Measurements from ENCODE around the gene PMF1.

Gene PMF1

DNA sequence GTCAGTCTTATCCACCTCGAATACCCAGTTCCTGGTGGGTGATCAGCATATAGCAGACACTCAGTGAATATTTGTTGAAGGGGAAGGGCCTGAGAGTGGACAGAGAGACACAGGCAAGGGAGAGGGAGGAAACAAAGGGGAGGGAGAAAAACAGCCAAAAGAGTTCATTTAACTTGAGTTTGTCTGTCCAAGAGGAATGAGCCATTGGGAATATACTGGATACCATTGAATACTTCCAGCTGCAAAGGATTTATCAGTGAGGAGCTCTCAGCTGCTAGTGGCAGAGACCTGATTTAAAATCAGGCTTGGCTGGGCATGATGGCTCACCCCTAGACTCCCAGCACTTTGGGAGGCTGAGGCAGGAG is 17.6 kb downstream of the PMF1 start:
- TF ChIP-seq POLR2AphosphoS5 (IDR thresholded peaks at IDR 0.05; ENCODE audit: low read depth, low read length): no peak
- TF ChIP-seq SIN3A (IDR thresholded peaks at IDR 0.05; ENCODE audit: borderline replicate concordance, insufficient read depth, low read length): no peak
- no peak for TF ChIP-seq TAF1 (IDR thresholded peaks at IDR 0.05; ENCODE audit: borderline replicate concordance, insufficient read depth, low read length)
- no peak for TF ChIP-seq FOXP2 (optimal IDR thresholded peaks at IDR 0.05; ENCODE audit: borderline replicate concordance, extremely low read depth, extremely low read length, insufficient read depth)
- TF ChIP-seq REST (IDR thresholded peaks at IDR 0.05; ENCODE audit: insufficient read depth in 1 of 2, low read depth in 2 of 2, low read length in 2 of 2): no peak

DNA sequence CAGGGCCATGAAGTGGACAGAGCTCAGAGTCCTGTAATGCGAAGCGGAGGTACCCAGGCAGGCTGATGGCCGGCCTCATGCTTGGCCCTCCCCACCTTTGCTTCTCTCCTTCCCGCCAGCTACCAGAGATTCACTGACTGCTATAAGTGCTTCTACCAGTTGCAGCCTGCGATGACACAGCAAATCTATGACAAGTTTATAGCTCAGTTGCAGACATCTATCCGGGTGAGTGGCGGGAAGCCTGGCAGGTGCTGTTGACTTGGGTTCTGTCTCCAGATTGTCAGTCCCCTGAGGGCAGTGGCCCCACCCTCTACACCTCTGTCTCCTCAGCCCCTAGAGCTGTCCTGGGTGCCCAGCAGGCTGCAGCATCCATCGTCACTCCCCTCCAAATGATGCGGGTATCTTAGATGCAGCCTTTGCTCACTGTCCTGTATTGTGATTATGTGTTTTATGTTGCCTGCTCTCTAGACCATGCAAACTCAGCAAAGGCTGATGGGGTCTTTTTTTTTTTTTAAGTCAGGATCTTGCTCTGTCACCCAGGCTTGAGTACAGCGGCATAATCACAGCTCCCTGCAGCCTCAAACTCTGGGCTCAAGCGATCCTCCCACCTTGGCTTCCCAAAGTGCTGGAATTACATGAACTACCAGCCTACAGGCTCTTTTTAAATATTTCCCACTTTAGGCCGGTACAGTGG is 19.5 kb downstream of the PMF1 start:
- TF ChIP-seq REST (IDR thresholded peaks at IDR 0.05; ENCODE audit: insufficient read depth in 1 of 2, low read depth in 2 of 2, low read length in 2 of 2): no peak
- no peak for TF ChIP-seq FOXP2 (optimal IDR thresholded peaks at IDR 0.05; ENCODE audit: borderline replicate concordance, extremely low read depth, extremely low read length, insufficient read depth)
- TF ChIP-seq POLR2AphosphoS5 (IDR thresholded peaks at IDR 0.05; ENCODE audit: low read depth, low read length): no peak
- TF ChIP-seq SIN3A (IDR thresholded peaks at IDR 0.05; ENCODE audit: borderline replicate concordance, insufficient read depth, low read length): no peak
- TF ChIP-seq TAF1 (IDR thresholded peaks at IDR 0.05; ENCODE audit: borderline replicate concordance, insufficient read depth, low read length): no peak

DNA sequence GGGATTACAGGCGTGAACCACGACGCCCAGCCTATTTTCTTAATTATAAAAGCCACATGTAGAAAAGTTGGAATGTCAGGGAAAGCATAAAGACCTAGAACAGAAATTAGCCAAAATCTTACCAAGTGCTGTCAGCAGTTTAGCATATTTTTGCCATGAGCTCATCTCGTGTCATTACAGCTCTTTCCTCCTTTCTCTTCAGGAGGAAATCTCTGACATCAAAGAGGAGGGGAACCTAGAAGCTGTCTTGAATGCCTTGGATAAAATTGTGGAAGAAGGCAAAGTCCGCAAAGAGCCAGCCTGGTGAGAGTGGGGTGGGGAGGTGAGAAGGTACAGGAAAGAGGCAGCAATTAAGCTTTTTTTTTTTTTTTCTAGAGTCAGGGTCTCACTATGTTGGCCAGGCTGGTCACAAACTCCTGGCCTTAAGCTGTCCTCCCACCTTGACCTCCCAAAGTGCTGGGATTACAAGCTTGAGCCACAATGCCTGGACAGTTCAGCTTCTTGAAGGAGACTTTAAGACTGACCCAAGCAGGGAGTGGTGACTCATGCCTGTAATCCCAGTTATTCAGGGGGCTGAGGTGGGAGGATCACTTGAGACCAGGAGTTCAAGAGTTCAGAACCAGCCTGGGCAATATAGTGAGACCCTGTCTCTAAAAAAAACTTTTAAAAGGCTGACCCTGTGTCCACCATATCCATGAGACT is 20.8 kb downstream of the PMF1 start:
- no peak for TF ChIP-seq FOXP2 (optimal IDR thresholded peaks at IDR 0.05; ENCODE audit: borderline replicate concordance, extremely low read depth, extremely low read length, insufficient read depth)
- TF ChIP-seq SIN3A (IDR thresholded peaks at IDR 0.05; ENCODE audit: borderline replicate concordance, insufficient read depth, low read length): no peak

DNA sequence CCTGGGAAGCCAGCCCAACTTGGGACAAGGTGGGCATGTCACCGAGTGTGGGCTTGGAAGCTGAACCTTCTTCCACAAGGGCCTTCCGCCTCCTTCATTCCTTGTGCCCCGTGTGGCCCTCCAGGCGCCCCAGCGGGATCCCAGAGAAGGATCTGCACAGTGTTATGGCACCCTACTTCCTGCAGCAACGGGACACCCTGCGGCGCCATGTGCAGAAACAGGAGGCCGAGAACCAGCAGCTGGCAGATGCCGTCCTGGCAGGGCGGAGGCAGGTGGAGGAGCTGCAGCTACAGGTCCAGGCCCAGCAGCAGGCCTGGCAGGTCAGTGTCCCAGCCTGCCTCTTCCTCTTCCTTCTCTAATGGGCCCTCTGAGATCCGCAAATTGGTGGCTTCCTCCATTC is 23.4 kb downstream of the PMF1 start:
- TF ChIP-seq POLR2AphosphoS5 (IDR thresholded peaks at IDR 0.05; ENCODE audit: low read depth, low read length): no peak
- TF ChIP-seq SIN3A (IDR thresholded peaks at IDR 0.05; ENCODE audit: borderline replicate concordance, insufficient read depth, low read length): no peak
- TF ChIP-seq REST (IDR thresholded peaks at IDR 0.05; ENCODE audit: insufficient read depth in 1 of 2, low read depth in 2 of 2, low read length in 2 of 2): no peak
- TF ChIP-seq FOXP2 (optimal IDR thresholded peaks at IDR 0.05; ENCODE audit: borderline replicate concordance, extremely low read depth, extremely low read length, insufficient read depth): no peak
- no peak for TF ChIP-seq TAF1 (IDR thresholded peaks at IDR 0.05; ENCODE audit: borderline replicate concordance, insufficient read depth, low read length)

DNA sequence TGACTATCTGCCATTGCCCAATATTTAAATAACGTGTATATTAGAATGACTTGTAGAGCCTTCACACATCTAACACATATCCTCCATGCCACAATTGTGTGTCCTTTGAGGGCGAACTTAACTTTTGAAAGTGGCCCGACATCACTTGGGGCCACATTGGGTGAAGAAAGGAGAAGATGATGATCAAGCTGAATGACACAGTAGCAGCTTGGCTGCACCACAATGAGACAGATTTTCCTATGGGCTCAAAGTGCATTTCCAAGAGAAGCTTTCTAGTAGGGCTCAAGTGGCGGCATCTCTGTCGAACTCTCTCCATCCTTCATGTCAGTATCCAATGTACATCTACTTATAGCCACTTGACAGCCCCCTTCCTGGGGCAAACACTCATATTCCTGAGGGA is 25.4 kb downstream of the PMF1 start:
- no peak for TF ChIP-seq FOXP2 (optimal IDR thresholded peaks at IDR 0.05; ENCODE audit: borderline replicate concordance, extremely low read depth, extremely low read length, insufficient read depth)
- no peak for TF ChIP-seq POLR2AphosphoS5 (IDR thresholded peaks at IDR 0.05; ENCODE audit: low read depth, low read length)
- no peak for TF ChIP-seq REST (IDR thresholded peaks at IDR 0.05; ENCODE audit: insufficient read depth in 1 of 2, low read depth in 2 of 2, low read length in 2 of 2)
- TF ChIP-seq TAF1 (IDR thresholded peaks at IDR 0.05; ENCODE audit: borderline replicate concordance, insufficient read depth, low read length): no peak
- no peak for TF ChIP-seq SIN3A (IDR thresholded peaks at IDR 0.05; ENCODE audit: borderline replicate concordance, insufficient read depth, low read length)

Data from PFSK-1 (cell line).